ENCODE results near the gene TSPAN14. TPM values are rescaled to one million over a fixed set of nuclear protein-coding genes. Genes with fewer than 3 reads are reported as not detected.
A peak's percentile ranks its signal among the peaks of the same experiment; 100 is the strongest.

The TSPAN14 gene
- total and polyA plus RNA-seq, 2 experiments from 2014 or later = 17.9 to 40.7 TPM

- Histone ChIP-seq H3F3A (replicated peaks; ENCODE audit: low read depth) (no peaks in the 10 kb centered on the region), H3K4me3 (no peak overlapping the region), H3K4me1 (ENCODE audit: insufficient read depth) (no peaks in the 10 kb centered on the region), H3K9me2 (ENCODE audit: insufficient read depth) (0 out of 2 replicates have a peak, but pooled peaks cover 2% of the 10 kb centered on the region), H3K27me3 (ENCODE audit: insufficient read depth) (no peaks in the 10 kb centered on the region), H3K79me2 (replicated peaks; ENCODE audit: insufficient read depth) (no peaks in the 10 kb centered on the region), H4K20me1 (replicated peaks; ENCODE audit: insufficient read depth) (no peaks in the 10 kb centered on the region), H2AFZ (no peak overlapping the region), H3K27ac (ENCODE audit: low read depth) (no peak overlapping the region), H3K4me2 (no peak overlapping the region), H3K36me3 (ENCODE audit: insufficient read depth) (no peaks in the 10 kb centered on the region)
- H3K27ac Mint-ChIP-seq = no peak overlapping the region
- DNase-seq (ENCODE audit: low spot score) (no peak), ATAC-seq (no peak)
- no peak overlapping the region for H3K4me3 Mint-ChIP-seq
- H3K27me3 Mint-ChIP-seq (ENCODE audit: insufficient read depth, low read depth, poor library complexity) = peaks cover 7% of the 10 kb centered on the region
- peaks cover 19% of the 10 kb centered on the region for H3K4me1 Mint-ChIP-seq
- H3K36me3 Mint-ChIP-seq (ENCODE audit: low read depth) = no peaks in the 10 kb centered on the region
- no peaks in the 10 kb centered on the region; the same call in 2 of the 3 replicates for H3K9me3 Mint-ChIP-seq
- TF ChIP-seq, protein P1, sequence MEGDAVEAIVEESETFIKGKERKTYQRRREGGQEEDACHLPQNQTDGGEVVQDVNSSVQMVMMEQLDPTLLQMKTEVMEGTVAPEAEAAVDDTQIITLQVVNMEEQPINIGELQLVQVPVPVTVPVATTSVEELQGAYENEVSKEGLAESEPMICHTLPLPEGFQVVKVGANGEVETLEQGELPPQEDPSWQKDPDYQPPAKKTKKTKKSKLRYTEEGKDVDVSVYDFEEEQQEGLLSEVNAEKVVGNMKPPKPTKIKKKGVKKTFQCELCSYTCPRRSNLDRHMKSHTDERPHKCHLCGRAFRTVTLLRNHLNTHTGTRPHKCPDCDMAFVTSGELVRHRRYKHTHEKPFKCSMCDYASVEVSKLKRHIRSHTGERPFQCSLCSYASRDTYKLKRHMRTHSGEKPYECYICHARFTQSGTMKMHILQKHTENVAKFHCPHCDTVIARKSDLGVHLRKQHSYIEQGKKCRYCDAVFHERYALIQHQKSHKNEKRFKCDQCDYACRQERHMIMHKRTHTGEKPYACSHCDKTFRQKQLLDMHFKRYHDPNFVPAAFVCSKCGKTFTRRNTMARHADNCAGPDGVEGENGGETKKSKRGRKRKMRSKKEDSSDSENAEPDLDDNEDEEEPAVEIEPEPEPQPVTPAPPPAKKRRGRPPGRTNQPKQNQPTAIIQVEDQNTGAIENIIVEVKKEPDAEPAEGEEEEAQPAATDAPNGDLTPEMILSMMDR (conservative IDR thresholded peaks at IDR 0.05; ENCODE audit: low read depth in 2 of 2) = peak in 1 of 2 experiments; percentile 31; a peak in 3 of 4 replicates
- TF ChIP-seq EZH2phosphoT487 (IDR thresholded peaks at IDR 0.05; ENCODE audit: unreplicated experiment) = no peak
Measured at GRCh38 chr10:80553436-80553835, 99.3 kb downstream of the TSPAN14 start.

- no peaks in the 10 kb centered on the region for H3K36me3 Mint-ChIP-seq (ENCODE audit: low read depth)
- H3K27ac ChIP-seq (ENCODE audit: low read depth) = no peak overlapping the region
- TF ChIP-seq ZNF114 (CRISPR knock-in tag; IDR thresholded peaks at IDR 0.05) = no peak
- no peak for TF ChIP-seq EZH2phosphoT487 (IDR thresholded peaks at IDR 0.05; ENCODE audit: unreplicated experiment)
- TF ChIP-seq POLR2AphosphoS5 (IDR thresholded peaks at IDR 0.05; ENCODE audit: low read depth) = no peak
- TF ChIP-seq, protein P1 (conservative IDR thresholded peaks at IDR 0.05; ENCODE audit: low read depth in 2 of 2) = no peak
- no peak for TF ChIP-seq ETS1 (IDR thresholded peaks at IDR 0.05)
- TF ChIP-seq JUNB (IDR thresholded peaks at IDR 0.05; ENCODE audit: unreplicated experiment) = no peak
- no peak for TF ChIP-seq CREB1 (CRISPR knock-in tag; IDR thresholded peaks at IDR 0.05; ENCODE audit: low read depth)
- TF ChIP-seq ZNF462 (CRISPR knock-in tag; IDR thresholded peaks at IDR 0.05) = no peak
- no peak for TF ChIP-seq STAT1 (IDR thresholded peaks at IDR 0.05; ENCODE audit: unreplicated experiment)
- TF ChIP-seq ZNF331 (CRISPR knock-in tag; IDR thresholded peaks at IDR 0.05; ENCODE audit: low read depth) = no peak
- TF ChIP-seq NANOG (IDR thresholded peaks at IDR 0.05; ENCODE audit: borderline replicate concordance) = no peak
Measured at GRCh38 chr10:80554050-80554449, 99.9 kb downstream of the TSPAN14 start.

More at GRCh38 chr10:80554050-80554449, 99.9 kb downstream of the TSPAN14 start:
- Histone ChIP-seq H3K4me2 (no peak overlapping the region), H4K20me1 (replicated peaks; ENCODE audit: insufficient read depth) (no peaks in the 10 kb centered on the region), H3K4me1 (ENCODE audit: insufficient read depth) (no peaks in the 10 kb centered on the region), H3K36me3 (ENCODE audit: insufficient read depth) (no peaks in the 10 kb centered on the region), H3F3A (replicated peaks; ENCODE audit: low read depth) (no peaks in the 10 kb centered on the region), H2AFZ (no peak overlapping the region), H3K79me2 (replicated peaks; ENCODE audit: insufficient read depth) (no peaks in the 10 kb centered on the region), H3K27me3 (ENCODE audit: insufficient read depth) (no peaks in the 10 kb centered on the region), H3K4me3 (no peak overlapping the region), H3K9me2 (ENCODE audit: insufficient read depth) (0 out of 2 replicates have a peak, but pooled peaks cover 2% of the 10 kb centered on the region)
- Mint-ChIP-seq H3K27ac (no peak overlapping the region), H3K4me1 (peaks cover 19% of the 10 kb centered on the region), H3K9me3 (no peaks in the 10 kb centered on the region; the same call in 2 of the 3 replicates), H3K27me3 (ENCODE audit: insufficient read depth, low read depth, poor library complexity) (peaks cover 7% of the 10 kb centered on the region), H3K4me3 (no peak overlapping the region)
- DNase-seq (ENCODE audit: low spot score) (no peak), ATAC-seq (no peak)

Data from GM23338 (cell line).